DMS153 treated with DMSO at 0.1 percent for 48 hours (cell line): Measurements from ENCODE around the gene PAGR1.

Experiments
- DNase-seq: peaks from one replicate; lab custom pipeline; 2025; ENCODE audit not compliant: unreplicated experiment; lab: John Stamatoyannopoulos, UW

PAGR1 gene

DNA sequence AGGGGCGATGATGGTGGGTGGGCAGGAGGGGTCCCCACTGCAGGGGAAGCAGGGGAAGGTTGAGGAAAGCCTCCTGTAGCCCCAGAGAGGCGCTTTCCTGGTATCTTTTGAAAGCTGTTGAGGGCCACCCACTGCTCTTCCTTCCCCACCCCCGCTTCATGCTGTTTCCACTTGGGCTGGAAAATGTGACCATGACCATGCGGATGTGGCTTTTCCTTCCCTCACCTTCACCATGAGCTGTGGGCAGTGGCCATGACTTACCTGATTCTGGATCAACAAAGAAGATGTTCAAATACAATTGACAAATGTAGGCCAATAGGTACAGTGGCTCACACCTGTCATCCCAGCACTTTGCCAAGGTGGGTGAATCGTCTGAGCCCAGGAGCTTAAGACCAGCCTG, 18.1 kb downstream of the PAGR1 start:
- DNase-seq: no peak

DNA sequence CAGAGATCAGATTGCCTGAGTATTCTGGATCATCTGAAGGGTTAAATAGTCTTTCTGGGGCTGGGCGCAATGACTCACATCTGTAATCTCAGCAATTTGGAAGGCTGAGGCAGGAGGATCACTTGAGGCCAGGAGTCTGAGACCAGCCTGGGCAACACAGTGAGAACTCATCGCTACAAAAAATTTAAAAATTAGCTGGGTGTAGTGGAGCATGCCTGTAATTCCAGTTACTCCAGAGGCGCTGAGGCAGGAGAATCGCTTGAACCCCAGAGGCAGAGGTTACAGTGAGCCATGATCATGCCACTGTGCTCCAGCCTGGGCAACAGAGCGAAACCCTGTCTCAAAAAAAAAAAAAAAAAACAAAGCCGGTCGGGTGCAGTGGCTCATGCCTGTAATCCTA, 20.0 kb downstream of the PAGR1 start:
- no peak for DNase-seq

DNA sequence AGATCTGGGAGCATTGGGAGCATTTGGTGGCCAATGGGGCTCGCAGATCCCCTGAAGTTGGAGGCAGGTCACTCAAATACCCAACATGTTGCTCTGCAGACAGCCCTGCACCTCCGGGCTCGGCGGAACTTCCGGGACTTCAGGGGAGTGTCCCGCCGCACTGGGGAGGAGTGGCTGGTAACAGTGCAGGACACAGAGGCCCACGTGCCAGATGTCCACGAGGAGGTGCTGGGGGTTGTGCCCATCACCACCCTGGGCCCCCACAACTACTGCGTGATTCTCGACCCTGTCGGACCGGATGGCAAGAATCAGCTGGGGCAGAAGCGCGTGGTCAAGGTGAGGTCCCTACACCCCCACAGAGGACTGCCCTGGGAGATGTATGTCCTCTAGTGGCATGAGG, 20.7 kb downstream of the PAGR1 start:
- DNase-seq: no peak

DNA sequence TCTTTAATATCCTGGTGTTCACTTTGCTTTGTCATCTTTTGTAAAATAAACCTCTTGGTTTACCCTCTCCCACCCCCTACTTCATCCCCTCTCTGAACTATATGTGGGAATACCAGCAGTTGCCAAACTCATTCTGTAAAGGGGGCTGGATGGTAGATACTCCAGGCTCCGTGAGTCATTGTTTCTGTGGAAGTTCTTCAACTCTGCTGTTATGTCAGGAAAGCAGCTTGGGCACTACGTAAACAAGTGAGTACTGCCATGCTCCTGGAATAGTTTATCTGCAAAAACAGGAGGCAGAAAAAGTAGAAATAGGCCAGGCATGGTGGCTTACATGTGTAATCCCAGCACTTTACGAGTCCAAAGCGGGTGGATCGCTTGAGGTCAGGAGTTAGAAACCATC, 21.9 kb downstream of the PAGR1 start:
- no peak for DNase-seq

DNA sequence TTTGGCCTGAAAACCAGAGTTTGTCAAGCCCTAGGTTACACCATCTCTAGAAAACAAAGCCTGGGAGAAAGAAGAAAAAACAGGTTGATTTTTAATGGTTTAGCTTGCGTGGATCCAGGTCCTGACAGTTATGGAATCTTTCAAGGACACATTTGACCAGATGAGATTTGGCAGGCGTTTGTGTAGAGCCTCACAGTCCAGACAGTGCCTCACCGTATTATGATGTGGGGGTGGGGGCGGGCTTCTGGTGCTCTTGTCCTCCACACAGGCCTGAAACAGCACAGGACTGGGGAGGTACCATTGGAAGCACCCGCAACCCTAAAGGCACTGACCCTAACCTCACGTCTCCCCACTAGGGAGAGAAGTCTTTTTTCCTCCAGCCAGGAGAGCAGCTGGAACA, 23.9 kb downstream of the PAGR1 start:
- no peak for DNase-seq

DNA sequence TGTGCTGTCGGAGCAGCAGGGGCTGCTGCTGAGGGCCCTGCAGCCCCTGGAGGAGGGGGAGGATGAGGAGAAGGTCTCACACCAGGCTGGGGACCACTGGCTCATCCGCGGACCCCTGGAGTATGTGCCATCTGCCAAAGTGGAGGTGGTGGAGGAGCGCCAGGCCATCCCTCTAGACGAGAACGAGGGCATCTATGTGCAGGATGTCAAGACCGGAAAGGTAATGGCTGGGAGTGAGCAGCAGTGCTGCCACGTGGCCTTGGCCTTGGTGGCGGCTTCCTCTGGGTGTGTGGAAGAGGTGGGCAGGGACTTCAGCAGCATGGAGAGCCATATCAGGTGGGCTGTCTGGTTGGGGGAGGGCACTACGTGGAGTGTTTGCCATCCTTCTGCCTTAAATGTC, 24.3 kb downstream of the PAGR1 start:
- no peak for DNase-seq

DNA sequence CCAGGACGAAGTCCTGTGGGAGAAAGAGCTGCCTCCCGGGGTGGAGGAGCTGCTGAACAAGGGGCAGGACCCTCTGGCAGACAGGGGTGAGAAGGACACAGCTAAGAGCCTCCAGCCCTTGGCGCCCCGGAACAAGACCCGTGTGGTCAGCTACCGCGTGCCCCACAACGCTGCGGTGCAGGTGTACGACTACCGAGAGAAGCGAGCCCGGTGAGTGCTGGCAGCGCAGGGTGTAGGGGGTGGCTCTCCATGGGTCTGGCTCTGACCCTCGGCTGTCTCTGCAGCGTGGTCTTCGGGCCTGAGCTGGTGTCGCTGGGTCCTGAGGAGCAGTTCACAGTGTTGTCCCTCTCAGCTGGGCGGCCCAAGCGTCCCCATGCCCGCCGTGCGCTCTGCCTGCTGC, 25.7 kb downstream of the PAGR1 start:
- DNase-seq: no peak

DNA sequence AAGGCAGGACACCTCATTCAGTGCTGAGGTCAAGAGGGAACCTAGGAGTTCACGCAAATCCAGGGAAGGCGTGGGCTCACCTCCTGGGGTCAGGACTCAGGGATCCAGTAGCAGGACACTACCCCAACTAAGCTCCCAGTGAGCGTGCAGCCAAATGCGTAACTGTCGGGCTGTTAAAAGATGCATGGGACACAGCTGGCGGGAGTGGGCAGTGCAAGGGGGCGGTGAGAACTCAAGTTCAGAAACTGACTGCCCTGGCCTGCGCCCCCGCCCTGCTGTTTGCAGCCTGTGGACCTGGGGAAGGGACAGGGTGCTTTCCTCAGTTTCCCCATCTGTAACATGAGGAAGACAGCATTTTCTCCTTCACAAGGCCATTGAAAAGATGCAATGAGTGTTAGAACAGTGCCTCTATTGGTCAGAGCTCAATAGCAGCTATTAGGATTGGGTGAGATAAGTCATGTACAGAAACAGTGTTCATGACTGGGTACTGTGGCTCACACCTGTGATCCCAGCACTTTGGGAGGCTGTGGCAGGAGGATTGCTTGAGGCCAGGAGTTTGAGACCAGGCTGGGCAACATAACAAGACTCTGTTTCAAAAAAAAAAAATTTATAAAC, 26.9 kb downstream of the PAGR1 start:
- DNase-seq: no peak

DNA sequence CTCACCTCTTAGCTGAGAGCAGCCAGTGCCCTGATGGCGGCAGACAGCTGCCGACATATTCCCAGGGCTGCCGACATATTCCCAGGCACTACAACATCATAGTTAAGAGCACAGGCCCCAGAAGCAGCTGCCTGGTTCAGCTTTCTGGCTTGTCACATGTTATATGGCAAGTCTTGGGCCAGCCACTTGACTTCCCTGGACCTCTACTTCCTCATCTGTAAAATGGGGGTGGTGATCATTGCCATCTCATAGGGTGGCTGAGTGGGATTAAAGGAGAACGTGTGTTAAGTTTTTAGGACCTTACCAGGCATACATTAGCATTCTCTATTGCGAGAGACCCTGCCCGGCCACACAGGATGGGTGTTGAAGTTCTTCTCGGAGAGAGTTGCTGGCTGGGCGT, 28.0 kb downstream of the PAGR1 start:
- no peak for DNase-seq

DNA sequence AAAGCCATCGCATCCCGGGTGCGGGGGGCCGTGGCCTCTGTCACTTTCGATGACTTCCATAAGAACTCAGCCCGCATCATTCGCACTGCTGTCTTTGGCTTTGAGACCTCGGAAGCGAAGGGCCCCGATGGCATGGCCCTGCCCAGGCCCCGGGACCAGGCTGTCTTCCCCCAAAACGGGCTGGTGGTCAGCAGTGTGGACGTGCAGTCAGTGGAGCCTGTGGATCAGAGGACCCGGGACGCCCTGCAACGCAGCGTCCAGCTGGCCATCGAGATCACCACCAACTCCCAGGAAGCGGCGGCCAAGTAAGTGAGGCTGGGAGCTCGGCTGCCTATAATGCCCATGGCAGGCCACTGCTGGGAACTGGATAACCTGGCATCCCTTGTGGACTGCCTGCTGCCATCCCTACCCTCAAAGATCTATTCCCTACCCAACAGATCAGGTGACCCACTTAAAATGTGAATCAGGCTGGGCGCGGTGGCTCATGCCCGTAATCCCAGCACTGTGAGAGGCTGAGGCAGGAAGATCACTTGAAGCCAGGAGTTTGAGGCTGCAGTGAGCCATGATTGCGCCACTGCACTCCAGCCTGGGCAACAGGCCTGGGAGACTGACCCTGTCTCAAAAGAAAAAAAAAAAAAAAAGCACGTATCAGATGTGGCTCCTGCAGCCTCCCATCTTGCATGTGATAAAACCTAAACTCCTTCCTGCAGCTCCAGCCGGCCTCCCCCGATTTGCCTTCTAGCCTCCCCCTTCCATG, 28.8 kb downstream of the PAGR1 start:
- DNase-seq: no peak

DNA sequence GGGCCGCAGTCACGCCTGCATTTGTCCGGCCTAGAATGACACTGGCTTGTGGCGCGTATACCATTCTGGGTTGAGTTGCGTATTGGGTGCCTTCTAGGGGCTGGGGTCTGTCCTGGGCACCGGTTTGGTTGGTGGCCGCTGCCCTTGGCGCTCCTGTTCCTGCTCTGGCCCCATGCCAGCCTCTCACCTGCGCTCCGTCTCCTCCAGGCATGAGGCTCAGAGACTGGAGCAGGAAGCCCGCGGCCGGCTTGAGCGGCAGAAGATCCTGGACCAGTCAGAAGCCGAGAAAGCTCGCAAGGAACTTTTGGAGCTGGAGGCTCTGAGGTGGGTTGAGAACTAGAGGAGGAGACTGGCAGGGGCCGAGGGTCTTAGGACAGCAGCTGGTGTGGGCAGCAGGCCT, 29.7 kb downstream of the PAGR1 start:
- DNase-seq: no peak

DNA sequence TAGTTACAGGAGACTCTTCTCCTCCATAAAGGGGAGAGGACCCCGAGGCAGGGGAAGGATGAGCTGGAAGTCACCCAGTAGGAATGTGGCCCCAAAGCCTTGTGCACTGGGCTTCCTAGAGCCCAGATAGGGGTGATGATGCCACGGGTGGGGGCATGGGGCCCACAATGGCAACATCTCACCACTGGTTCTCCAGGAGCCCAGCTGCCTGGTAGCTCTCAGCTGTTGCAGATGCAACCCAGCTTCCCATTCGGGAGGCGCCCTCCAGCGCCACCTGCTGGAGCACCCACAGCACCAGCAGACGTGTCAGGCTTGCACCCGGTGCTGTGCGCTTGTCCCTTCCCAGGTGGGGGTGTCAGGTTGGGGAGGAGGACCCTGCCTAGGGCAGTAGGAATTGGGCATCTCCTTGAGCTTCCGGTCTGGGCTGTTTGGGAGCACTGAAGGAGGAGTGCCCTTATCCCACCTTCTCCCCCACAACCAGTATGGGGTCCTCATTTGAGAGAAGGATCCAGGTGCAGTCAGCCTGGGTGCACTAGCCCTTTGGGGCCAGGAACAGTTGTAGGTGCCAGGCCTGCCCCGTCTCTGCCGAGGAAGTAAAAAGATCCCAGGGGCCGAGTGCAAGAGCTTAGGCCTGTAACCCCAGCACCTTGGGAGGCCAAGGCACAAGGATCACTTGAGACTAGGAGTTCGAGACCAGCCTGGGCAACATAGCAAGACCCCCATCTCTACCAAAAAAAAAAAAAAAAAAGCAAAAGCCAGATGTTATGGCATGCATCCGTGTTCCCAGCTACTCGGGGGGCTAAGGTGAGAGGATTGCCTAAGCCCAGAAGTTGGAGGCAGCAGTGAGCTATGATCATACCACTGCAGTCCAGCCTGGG, 32.7 kb downstream of the PAGR1 start:
- peak; percentile 43 for DNase-seq

DNA sequence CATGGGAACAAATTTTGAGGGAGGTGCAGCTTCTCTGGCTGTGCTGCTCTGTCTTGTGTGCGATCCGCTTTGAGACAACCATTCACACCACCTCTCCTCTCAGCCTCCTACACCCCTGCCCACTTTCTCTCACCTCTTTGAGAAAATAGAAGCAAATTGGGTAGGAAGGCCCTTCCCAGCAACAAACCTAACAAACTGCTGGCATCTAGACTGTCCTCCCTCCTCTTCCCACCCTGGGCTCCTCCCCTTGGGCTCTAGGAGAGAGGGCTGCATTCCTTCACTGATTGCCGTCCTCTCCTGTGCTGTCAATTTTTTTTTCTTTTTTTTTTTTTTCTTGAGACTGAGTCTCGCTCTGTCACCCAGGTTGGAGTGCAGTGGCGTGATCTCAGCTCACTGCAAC, 33.6 kb downstream of the PAGR1 start:
- no peak for DNase-seq

DNA sequence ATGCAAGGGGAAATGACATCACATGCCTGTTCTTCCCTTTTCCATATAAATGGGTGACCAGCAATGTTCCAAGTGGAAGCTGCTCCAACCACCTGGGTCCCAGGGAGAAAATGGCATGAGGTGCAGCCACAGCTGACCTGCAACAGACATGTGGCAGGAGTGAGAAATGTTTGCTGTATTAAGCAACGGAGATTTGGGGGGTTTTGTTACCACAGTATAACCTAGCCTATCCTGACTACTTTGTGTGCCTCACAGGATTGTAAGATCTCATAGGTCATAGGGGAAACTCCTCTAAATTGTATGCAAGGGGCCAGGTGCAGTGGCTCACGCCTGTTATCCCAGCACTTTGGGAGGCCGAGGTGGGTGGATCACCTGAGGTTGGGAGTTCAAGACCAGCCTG, 35.0 kb downstream of the PAGR1 start:
- DNase-seq: no peak

DNA sequence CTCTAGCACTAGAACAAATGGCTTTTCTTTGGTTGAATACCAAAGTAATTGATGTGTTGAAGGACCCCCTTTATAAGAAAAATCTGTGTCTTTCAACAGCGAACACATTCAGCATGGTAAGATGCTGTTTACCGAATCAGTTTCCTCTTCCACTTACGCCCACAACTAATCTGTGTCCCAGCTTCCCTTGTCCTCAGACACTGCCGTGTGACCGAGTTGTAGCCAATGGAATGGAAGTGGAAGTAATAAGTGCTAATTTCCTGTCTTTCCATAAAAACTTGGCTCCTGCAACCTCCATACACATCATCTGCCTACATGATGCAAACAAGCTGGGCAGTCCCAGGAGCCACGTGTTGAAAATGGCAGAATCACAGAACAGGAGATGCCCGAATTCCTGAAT, 36.7 kb downstream of the PAGR1 start:
- no peak for DNase-seq

DNA sequence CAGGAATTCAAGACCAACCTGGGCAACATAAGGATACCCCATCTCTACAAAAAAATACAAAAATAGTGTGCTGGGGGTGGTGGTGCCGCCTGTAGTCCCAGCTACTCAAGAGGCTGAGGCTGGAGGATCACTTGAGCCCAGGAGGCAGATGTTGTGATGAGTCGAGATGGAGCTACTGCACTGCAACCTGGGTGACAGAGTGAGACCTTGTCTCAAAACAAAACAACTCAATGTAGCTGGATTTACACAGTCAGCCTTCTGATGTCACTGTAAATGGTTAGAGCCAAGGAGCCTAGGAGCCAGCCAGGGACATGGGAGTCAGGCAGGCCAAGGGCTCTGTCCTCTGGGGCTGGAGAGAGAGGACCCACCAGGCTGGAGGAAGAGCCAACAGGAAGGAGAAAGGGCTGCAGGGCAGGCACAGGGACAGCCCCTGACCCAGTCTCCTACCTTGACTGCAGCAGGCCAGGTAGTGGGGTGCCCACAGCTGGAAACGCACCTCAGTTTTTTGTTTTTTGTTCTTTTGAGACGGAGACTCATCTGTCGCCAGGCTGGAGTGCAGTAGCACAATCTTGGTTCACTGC, 38.7 kb downstream of the PAGR1 start:
- DNase-seq: no peak

DNA sequence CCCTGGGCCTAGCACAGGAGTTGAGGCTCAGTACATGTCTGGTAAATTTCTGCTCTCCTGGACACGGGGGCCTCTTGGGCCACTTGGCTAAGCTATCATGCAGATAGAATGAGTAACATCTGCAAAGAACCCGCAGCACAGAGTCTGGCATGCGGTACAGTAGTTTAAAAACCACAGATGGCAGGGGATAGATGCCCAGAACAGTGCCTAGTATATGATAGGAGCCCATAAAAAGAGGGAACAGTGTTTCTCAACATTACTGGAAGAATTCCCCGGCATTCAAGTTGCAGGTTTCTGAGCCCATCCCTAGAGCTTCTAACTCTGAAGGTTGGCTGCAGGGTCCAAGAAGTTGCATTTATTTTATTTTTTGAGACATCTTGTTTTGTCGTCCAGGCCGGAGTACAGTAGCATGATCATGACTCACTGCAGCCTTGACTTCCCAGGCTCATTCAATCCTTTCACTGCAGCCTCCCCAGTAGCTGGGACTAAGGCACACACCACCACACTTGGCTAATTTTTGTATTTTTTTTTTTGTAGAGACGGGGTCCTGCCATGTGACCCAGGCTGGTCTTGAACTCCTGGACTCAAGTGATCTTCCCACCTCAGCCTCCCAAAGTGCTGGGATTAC, 41.3 kb downstream of the PAGR1 start:
- DNase-seq: no peak

DNA sequence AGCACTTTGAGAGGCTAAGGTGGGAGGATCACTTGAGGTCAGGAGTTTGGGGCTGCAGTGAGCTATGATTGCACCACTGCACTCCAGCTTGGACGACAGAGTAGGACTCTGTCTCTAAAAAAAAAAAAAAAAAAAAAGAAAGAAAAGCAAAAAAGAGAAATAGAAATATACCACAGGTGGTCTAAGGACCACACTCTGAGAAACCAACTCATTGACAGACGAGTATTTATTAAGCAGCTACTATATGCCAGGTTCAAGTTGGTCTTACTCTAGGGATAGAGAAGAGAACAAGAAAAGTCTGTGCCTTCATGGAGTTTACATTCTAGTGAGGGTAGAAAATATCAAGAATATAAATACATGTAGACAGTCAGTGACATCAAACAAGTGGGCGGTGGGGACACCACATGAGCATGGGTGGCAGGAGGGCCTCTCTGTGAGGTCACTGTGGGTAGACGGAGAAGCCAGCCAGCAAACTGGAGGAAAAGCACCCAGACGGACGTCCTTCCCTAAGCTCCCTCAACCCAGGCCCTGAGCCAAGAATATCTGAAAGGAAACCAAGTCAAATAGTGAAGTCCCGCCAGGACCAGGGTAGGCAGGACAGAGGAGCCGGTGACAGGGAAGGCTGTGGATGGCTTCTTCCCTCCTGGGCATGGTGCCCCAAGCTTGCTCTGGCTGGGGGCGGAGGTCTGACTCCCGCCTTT, 42.3 kb downstream of the PAGR1 start:
- no peak for DNase-seq

DNA sequence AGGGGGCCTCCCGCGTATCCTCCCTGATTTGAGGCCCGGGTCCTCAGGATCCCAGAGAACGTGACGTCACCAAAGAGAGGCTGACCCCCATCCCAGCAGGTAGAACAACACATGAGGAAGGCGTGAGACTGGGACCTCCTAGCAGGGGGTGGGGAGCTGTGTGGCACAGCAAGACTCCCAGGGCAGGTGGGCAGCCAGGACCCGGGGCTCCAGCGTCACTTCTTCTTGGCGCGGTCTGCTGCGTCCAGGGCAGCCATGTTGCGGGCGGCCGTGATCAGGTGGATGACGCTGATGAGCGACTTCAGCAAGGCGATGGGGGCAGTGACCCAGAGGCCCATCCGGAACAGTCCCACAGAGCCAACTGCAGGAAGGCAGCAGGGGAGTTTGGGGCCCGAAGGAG, 43.0 kb downstream of the PAGR1 start:
- no peak for DNase-seq

DNA sequence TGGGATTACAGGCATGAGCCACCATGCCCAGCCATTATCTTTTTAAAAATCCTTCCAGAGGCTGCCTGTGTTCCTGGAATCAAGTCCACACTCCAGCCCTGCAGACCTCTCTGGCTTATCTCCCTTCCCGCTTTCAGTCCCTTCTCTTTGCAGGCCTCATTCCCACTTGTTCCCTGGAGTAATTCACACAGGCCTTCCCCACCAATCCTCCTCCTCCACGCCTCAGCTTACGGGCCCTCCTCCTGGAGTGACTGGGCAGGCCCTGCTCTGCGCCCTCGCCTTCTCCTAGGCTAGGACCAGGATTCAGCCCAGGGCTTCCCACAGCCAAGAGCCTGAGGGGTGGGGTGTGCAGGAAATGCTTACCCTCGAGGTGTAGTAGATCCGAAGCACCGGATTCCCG, 44.3 kb downstream of the PAGR1 start:
- no peak for DNase-seq
